ENCODE measurements around the gene HOATZ. TPM values are rescaled to one million over a fixed set of nuclear protein-coding genes. Genes with fewer than 3 reads are reported as not detected.

The HOATZ gene
- total and polyA plus RNA-seq, 2 donors (not counting 3 experiments of a cell fraction or from before 2014, with no cell fraction given): not detected

DNA sequence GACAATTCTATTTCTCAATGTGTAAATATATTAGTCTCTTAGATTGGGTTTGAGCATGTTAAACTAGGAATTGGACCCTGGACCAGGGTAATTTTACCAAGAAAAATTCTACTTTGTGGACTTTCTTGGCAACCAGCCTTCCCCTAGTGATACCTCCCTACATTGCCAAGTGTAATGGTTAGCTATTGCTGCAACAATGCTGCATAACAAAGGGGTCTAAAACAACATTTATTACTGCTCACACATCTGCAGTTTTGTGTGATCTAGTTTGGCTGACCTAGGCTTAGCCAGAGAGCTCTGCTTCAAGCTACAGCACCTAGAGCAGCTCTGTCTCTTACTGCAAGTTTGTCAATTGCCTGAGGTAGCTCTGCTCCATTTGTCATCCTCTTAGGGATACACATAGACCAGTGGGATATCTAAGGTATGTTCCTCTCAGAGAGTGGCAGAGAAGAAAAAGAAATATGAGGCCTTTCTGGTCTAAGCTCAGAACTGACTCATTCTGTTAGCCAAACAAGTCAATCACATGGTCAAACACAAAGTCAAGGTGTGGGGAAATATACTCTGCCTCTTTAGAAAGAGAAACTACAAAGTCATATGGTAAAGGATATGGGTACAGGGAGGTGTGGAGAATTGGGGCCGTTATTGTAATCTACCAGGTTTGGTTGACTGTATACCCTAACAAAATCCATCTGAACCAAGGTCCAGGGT is 24.0 kb downstream of the HOATZ start:
- dilution Hi-C loops (cut with MboI; ENCODE audit: extremely low pct_ligation_motif_present, low sequenced_read_pairs): no loop called here
- TF ChIP-seq MYC (IDR thresholded peaks at IDR 0.05; ENCODE audit: low read depth, low read length) (no peak), GATA2 (IDR thresholded peaks at IDR 0.05; ENCODE audit: insufficient read depth, insufficient read length, low read depth, low read length) (no peak), JUN (IDR thresholded peaks at IDR 0.05; ENCODE audit: borderline replicate concordance, insufficient read depth, insufficient read length, low read depth) (no peak), POLR2AphosphoS5 (IDR thresholded peaks at IDR 0.05; ENCODE audit: insufficient read depth, low read depth, low read length) (no peak), POLR2A (IDR thresholded peaks at IDR 0.05; ENCODE audit: low read depth, low read length) (no peak), EZH2 (IDR thresholded peaks at IDR 0.05; ENCODE audit: borderline replicate concordance, low read depth, low read length, severe bottlenecking) (no peak), FOS (IDR thresholded peaks at IDR 0.05; ENCODE audit: borderline replicate concordance, insufficient read depth, low read length) (no peak)
- TF ChIP-seq, protein P1, sequence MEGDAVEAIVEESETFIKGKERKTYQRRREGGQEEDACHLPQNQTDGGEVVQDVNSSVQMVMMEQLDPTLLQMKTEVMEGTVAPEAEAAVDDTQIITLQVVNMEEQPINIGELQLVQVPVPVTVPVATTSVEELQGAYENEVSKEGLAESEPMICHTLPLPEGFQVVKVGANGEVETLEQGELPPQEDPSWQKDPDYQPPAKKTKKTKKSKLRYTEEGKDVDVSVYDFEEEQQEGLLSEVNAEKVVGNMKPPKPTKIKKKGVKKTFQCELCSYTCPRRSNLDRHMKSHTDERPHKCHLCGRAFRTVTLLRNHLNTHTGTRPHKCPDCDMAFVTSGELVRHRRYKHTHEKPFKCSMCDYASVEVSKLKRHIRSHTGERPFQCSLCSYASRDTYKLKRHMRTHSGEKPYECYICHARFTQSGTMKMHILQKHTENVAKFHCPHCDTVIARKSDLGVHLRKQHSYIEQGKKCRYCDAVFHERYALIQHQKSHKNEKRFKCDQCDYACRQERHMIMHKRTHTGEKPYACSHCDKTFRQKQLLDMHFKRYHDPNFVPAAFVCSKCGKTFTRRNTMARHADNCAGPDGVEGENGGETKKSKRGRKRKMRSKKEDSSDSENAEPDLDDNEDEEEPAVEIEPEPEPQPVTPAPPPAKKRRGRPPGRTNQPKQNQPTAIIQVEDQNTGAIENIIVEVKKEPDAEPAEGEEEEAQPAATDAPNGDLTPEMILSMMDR (IDR thresholded peaks at IDR 0.05; ENCODE audit: extremely low read depth in 1 of 2, insufficient read depth in 1 of 2, low read depth in 1 of 2, low read length in 2 of 2): no peak
- TF ChIP-seq, protein P2, sequence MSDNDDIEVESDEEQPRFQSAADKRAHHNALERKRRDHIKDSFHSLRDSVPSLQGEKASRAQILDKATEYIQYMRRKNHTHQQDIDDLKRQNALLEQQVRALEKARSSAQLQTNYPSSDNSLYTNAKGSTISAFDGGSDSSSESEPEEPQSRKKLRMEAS (IDR thresholded peaks at IDR 0.05; ENCODE audit: insufficient read depth, insufficient read length): no peak
- CTCF ChIA-PET: no interaction called here

More for the DNA sequence above, 24.0 kb downstream of the HOATZ start:
- BruUV-seq (replicated peaks): no TSS peak
- DNase-seq (ENCODE audit: low read depth, low spot score) (no peak), FAIRE-seq (no peak)
- H3K9me3 ChIP-seq (replicated peaks; ENCODE audit: control insufficient read depth, insufficient read depth, low read length): no peaks in the 10 kb centered on the region
- intact Hi-C loops (cut with micrococcal nuclease): no loop called here
- no peak overlapping the region for H2AFZ ChIP-seq (ENCODE audit: low read depth, low read length)
- no peak overlapping the region for H3K27ac ChIP-seq (ENCODE audit: insufficient read depth, low read depth, low read length)
- no peak overlapping the region for H3K9ac ChIP-seq (replicated peaks; ENCODE audit: extremely low read depth, insufficient read depth, low read length)
- H3K4me3 ChIP-seq (replicated peaks in 1 of 3; ENCODE audit: insufficient read depth in 1 of 3, low read depth in 1 of 3, low read length in 3 of 3): no peak overlapping the region
- no peak overlapping the region for H3K4me2 ChIP-seq (ENCODE audit: insufficient read depth, low read length)
- POLR2A ChIA-PET: no interaction called here
- no peaks in the 10 kb centered on the region for H3K9me1 ChIP-seq (replicated peaks; ENCODE audit: control insufficient read depth, extremely low read depth, insufficient read depth, low read length)
- peaks cover 49 to 74% of the 10 kb centered on the region in 2 experiments for H3K27me3 ChIP-seq (ENCODE audit: control insufficient read depth in 2 of 2, insufficient read depth in 2 of 2, low read length in 2 of 2)
- H4K20me1 ChIP-seq (replicated peaks; ENCODE audit: control insufficient read depth, extremely low read depth, insufficient read depth, low read length): no peaks in the 10 kb centered on the region
- no peaks in the 10 kb centered on the region for H3K79me2 ChIP-seq (ENCODE audit: control insufficient read depth, insufficient read depth, low read length)
- H3K4me1 ChIP-seq (ENCODE audit: control insufficient read depth, extremely low read depth, insufficient read depth, low read length): peaks cover 17% of the 10 kb centered on the region
- no peaks in the 10 kb centered on the region for H3K36me3 ChIP-seq (ENCODE audit: control insufficient read depth in 2 of 2, extremely low read depth in 1 of 2, insufficient read depth in 2 of 2, low read length in 2 of 2)
